Thyroid gland (tissue), 4 donors: ENCODE data around the gene ASPHD1. TPM values are rescaled to one million over a fixed set of nuclear protein-coding genes. Genes with fewer than 3 reads are reported as not detected.

Experiments used
- DNase-seq, 2 donors: peaks; one replicate each; pipeline ENCODE4 v3.0.0-alpha.2; 2019
- H3K27ac ChIP-seq, 3 donors: fragments of 200-600 bp; sonication (generic); 1 replicate in 2 of 3; 2 replicates in 1 of 3; pipeline ENCODE4 v1.5.1; 2016 to 2019; ENCODE audit warnings: mild to moderate bottlenecking in 1 of 3, moderate library complexity in 1 of 3
- H3K27me3 ChIP-seq: fragments of 200-600 bp; sonication (generic); one replicate; pipeline ENCODE4 v1.5.1; 2019
- H3K36me3 ChIP-seq, 2 donors: fragments of 200-600 bp; sonication (generic); one replicate each; pipeline ENCODE4 v1.5.1; 2016 to 2019
- H3K4me1 ChIP-seq, 2 donors: fragments of 200-600 bp; sonication (generic); one replicate each; pipeline ENCODE4 v1.5.1; 2017 to 2019
- H3K4me3 ChIP-seq, 3 donors: fragments of 200-600 bp; sonication (generic); replicated peaks in 1 of 3; 1 replicate in 2 of 3; 2 replicates in 1 of 3; pipeline ENCODE4 v1.5.1; 2016; ENCODE audit warnings: mild to moderate bottlenecking in 1 of 3
- H3K9me3 ChIP-seq: fragments of 200-600 bp; sonication (generic); one replicate; pipeline ENCODE4 v1.5.1; 2017
- POLR2A ChIP-seq, 2 donors: fragments of 450-650 bp; IDR thresholded peaks; one replicate each; pipeline ENCODE4 v1.6.1; 2017; ENCODE audit warnings: antibody characterized with exemption in 2 of 2, mild to moderate bottlenecking in 2 of 2, moderate library complexity in 1 of 2
- WGBS, 2 donors: methylation state at CpG; one replicate each; pipeline ENCODE4 v1.1.5; 2017; 5-methylcytosine and 5-hydroxymethylcytosine counted together
- intact Hi-C: fragments of 100-400 bp; cut with DNase I; formaldehyde crosslinking; loops from one replicate; pipeline ENCODE4 v1.15.1; 2023
- total RNA-seq, 4 donors: library from RNA; depleted of rRNA; stranded (reverse); fragments of >200 nt; gene quantifications; one replicate each; pipeline ENCODE4 v1.2.3, GENCODE V29; 2016
- TF ChIP-seq, protein P1 (sequence below), 6 experiments: fragments of 200-600 bp in 3 of 6; fragments of 450-650 bp in 3 of 6; sonication (generic) in 3 of 6; IDR thresholded peaks; one replicate each; pipeline ENCODE4 v1.5.1; 2016 to 2019; ENCODE audit warnings: antibody characterized with exemption in 6 of 6, mild to moderate bottlenecking in 2 of 6, inconsistent platforms in 1 of 6, moderate library complexity in 1 of 6

The ASPHD1 gene
- total RNA-seq, 4 donors from 2014 or later: not detected

DNA sequence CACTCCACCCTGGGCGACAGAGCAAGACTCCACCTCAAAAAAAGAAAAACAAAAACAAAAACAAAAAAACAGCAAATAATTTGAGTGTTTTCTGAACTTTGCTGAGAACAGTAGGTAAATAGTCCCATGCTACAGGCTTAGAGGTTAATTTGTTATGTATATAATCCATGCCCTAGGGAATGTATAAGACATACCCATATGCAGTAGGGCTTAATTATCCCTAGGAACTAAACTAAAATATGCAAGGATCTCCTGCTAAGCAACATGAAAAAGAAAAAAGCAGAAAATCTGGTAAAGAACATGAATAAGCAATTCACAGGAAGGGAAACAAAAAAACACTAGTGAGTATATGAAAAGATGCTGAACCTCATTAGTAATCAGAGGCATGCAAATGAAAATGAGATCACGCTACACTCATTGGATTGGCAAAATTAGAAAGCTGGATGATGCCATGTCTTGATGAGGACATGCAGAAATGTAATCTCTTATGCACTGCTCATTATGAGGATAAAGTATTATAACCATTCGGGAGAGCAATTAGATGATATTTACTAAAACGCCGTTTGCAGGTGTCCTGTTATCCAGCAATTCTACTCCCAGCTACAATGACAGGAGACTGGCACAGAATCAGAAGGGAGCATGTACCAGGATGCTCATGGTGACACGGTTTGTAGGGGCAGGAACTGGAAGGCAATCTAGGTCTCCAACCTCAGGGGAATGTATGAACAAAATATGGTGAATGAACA lies 20.2 kb downstream of the ASPHD1 start:
- Histone ChIP-seq H3K4me3 (no peak overlapping the region), H3K27ac (no peak overlapping the region), H3K4me1 (peaks cover 8 to 10% of the 10 kb centered on the region in 2 donors), H3K36me3 (peaks cover 8 to 25% of the 10 kb centered on the region in 2 donors), H3K27me3 (no peaks in the 10 kb centered on the region), H3K9me3 (no peaks in the 10 kb centered on the region)
- no peak for TF ChIP-seq POLR2A (IDR thresholded peaks at IDR 0.05)
- 89 to 91% methylated on average over 6 of the region's 6 CpGs for WGBS, 2 donors
- DNase-seq: no peak
- intact Hi-C loops: loop anchor here (10.0 kb wide), 1 partner anchor 106 kb away; the partner anchor contains the start of genes PAGR1 and PRRT2

- Histone ChIP-seq H3K27ac (no peak overlapping the region), H3K27me3 (no peaks in the 10 kb centered on the region), H3K4me1 (peaks cover 8 to 10% of the 10 kb centered on the region in 2 donors), H3K4me3 (no peak overlapping the region), H3K36me3 (peaks cover 8 to 25% of the 10 kb centered on the region in 2 donors), H3K9me3 (no peaks in the 10 kb centered on the region)
- no peak for DNase-seq
- intact Hi-C loops: loop anchor here (10.0 kb wide), 1 partner anchor 106 kb away; the partner anchor contains the start of genes PAGR1 and PRRT2
- TF ChIP-seq, protein P1, sequence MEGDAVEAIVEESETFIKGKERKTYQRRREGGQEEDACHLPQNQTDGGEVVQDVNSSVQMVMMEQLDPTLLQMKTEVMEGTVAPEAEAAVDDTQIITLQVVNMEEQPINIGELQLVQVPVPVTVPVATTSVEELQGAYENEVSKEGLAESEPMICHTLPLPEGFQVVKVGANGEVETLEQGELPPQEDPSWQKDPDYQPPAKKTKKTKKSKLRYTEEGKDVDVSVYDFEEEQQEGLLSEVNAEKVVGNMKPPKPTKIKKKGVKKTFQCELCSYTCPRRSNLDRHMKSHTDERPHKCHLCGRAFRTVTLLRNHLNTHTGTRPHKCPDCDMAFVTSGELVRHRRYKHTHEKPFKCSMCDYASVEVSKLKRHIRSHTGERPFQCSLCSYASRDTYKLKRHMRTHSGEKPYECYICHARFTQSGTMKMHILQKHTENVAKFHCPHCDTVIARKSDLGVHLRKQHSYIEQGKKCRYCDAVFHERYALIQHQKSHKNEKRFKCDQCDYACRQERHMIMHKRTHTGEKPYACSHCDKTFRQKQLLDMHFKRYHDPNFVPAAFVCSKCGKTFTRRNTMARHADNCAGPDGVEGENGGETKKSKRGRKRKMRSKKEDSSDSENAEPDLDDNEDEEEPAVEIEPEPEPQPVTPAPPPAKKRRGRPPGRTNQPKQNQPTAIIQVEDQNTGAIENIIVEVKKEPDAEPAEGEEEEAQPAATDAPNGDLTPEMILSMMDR (IDR thresholded peaks at IDR 0.05): no peak
- TF ChIP-seq POLR2A (IDR thresholded peaks at IDR 0.05): no peak
- 87 to 95% methylated on average over 3 of the region's 3 CpGs for WGBS, 2 donors
Measured at GRCh38 chr16:29921034-29921385, 20.7 kb downstream of the ASPHD1 start.

DNA sequence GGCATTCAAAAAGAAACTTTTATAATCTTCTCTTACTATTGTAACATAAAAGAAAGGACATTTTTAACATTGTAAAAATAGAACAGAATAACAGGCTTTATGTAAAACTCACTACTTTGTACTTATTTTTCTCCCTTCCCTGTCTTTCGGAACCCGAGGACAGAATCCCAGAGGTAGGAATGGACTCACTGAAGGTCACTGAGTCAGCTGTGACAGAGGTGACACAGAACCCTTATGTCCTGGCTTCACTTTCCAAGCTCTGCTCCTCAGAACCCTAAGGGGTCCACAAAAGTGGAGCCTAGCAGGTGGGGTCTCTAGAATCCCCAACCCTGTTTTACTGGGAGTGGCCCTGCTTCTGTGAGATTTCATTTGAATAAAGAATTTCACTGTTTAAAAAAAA lies 22.0 kb downstream of the ASPHD1 start:
- H3K9me3 ChIP-seq: no peaks in the 10 kb centered on the region
- 84 to 98% methylated on average over 2 of the region's 2 CpGs for WGBS, 2 donors
- no peak for DNase-seq
- H3K36me3 ChIP-seq: peaks cover 8 to 25% of the 10 kb centered on the region in 2 donors
- no peak overlapping the region for H3K27ac ChIP-seq
- no peak for TF ChIP-seq POLR2A (IDR thresholded peaks at IDR 0.05)
- TF ChIP-seq, protein P1 (IDR thresholded peaks at IDR 0.05): no peak
- H3K4me1 ChIP-seq: peaks cover 8 to 15% of the 10 kb centered on the region in 2 donors
- H3K27me3 ChIP-seq: no peaks in the 10 kb centered on the region
- intact Hi-C loops: loop anchor here (10.0 kb wide), 1 partner anchor 108 kb away; the partner anchor contains the start of genes PAGR1 and PRRT2
- no peak overlapping the region for H3K4me3 ChIP-seq

DNA sequence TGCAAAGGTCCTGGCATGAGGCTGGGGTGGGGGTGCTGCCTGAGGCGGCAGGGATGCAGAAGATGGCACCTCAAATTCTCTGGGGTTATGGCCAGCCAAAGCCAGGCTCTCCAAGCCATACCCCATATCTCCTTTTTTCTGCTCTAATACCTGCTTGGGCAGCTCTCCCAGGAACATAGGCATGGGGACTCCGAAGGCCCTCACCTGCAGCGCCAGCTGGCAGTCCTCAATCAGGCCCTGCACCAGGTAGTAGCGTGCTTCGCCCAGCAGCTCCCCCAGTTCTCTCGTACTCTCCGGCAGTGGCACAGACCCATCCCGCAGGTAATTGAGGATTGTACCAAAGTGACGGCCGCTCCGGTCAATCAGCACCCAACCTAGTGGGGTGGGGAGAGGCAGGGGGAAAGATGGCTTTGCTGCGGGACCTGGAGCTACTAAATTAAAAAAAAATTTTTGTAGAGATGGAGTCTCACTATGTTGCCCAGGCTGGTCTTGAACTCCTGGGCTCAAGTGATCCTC lies 22.8 kb downstream of the ASPHD1 start:
- Histone ChIP-seq H3K4me1 (peaks cover 8 to 15% of the 10 kb centered on the region in 2 donors), H3K27ac (no peak overlapping the region), H3K9me3 (no peaks in the 10 kb centered on the region), H3K4me3 (no peak overlapping the region), H3K36me3 (peaks cover 8 to 25% of the 10 kb centered on the region in 2 donors), H3K27me3 (no peaks in the 10 kb centered on the region)
- intact Hi-C loops: loop anchor here (10.0 kb wide), 1 partner anchor 108 kb away; the partner anchor contains the start of genes PAGR1 and PRRT2
- no peak for DNase-seq
- 97 to 98% methylated on average over 10 to 12 of the region's 12 CpGs for WGBS, 2 donors
- no peak for TF ChIP-seq POLR2A (IDR thresholded peaks at IDR 0.05)
- TF ChIP-seq, protein P1 (IDR thresholded peaks at IDR 0.05): no peak

- DNase-seq: no peak
- Histone ChIP-seq H3K36me3 (peaks cover 3 to 21% of the 10 kb centered on the region in 2 donors), H3K4me1 (peaks cover 8 to 15% of the 10 kb centered on the region in 2 donors), H3K9me3 (no peaks in the 10 kb centered on the region), H3K27me3 (no peaks in the 10 kb centered on the region), H3K27ac (no peak overlapping the region), H3K4me3 (peak overlapping the region; percentile 38 to 93 (median 71))
- intact Hi-C loops: loop anchor here (10.0 kb wide), 1 partner anchor 110 kb away; the partner anchor contains the start of genes PAGR1 and PRRT2
- no peak for TF ChIP-seq POLR2A (IDR thresholded peaks at IDR 0.05)
- TF ChIP-seq, protein P1 (IDR thresholded peaks at IDR 0.05): no peak
- 4 to 8% methylated on average over 9 of the region's 9 CpGs for WGBS, 2 donors
Measured at GRCh38 chr16:29925105-29925756, 24.9 kb downstream of the ASPHD1 start.
